Spinal cord (tissue), 10 donors: ENCODE data around the gene TBC1D1. TPM values are rescaled to one million over a fixed set of nuclear protein-coding genes. Genes with fewer than 3 reads are reported as not detected.

ENCODE experiments used
- DNase-seq, 6 donors: peaks; one replicate each; pipeline versions ENCODE4 v3.0.0 to v3.0.0-alpha.2; 2013 to 2015; ENCODE audit warnings: low spot score in 6 of 6, low read depth in 4 of 6
- H3K27ac ChIP-seq: one replicate; pipeline ENCODE4 v1.5.1; 2013; ENCODE audit warnings: low read depth, low read length, control low read depth
- H3K27me3 ChIP-seq: one replicate; pipeline ENCODE4 v1.6.1; 2013; ENCODE audit warnings: low read length; ENCODE audit not compliant: control insufficient read depth, insufficient read depth
- H3K36me3 ChIP-seq: one replicate; pipeline ENCODE4 v1.6.1; 2013; ENCODE audit warnings: low read length; ENCODE audit not compliant: control insufficient read depth, insufficient read depth
- H3K4me1 ChIP-seq: one replicate; pipeline ENCODE4 v1.6.1; 2013; ENCODE audit warnings: low read length; ENCODE audit not compliant: control insufficient read depth, insufficient read depth
- H3K4me3 ChIP-seq: one replicate; pipeline ENCODE4 v1.5.1; 2013; ENCODE audit warnings: low read depth, low read length, control low read depth
- H3K9me3 ChIP-seq: one replicate; pipeline ENCODE4 v1.6.1; 2013; ENCODE audit warnings: low read length; ENCODE audit not compliant: control insufficient read depth, insufficient read depth
- WGBS: methylation state at CpG from one replicate; pipeline ENCODE4 v1.1.5; 2013; ENCODE audit warnings: missing lambda C conversion rate; ENCODE audit not compliant: insufficient coverage; 5-methylcytosine and 5-hydroxymethylcytosine counted together
- polyA plus RNA-seq, 2 donors: library from polyadenylated mRNA; unstranded; fragments of 120-200 nt; gene quantifications; one replicate each; pipeline ENCODE4 v1.2.1, GENCODE V29; 2013; ENCODE audit not compliant: insufficient read length in 2 of 2
- total RNA-seq, 2 donors: library from RNA; depleted of rRNA in 1 of 2; stranded (reverse); fragments of 120-200 nt in 1 of 2; fragments of >200 nt in 1 of 2; gene quantifications; one replicate each; pipeline versions ENCODE4 v1.2.3 to v1.2.4, GENCODE V29; 2013 to 2014
- donor health status: healthy.

TBC1D1 gene
- total and polyA plus RNA-seq, 4 donors = 49.0 to 59.0 (median 53.9) TPM

GRCh38 chr4:38026158-38026740 lies 135.4 kb downstream of the TBC1D1 start:
- H3K9me3 ChIP-seq = no peaks in the 10 kb centered on the region
- DNase-seq = no peak
- H3K27ac ChIP-seq = no peak overlapping the region
- H3K4me3 ChIP-seq = no peak overlapping the region
- H3K27me3 ChIP-seq = no peaks in the 10 kb centered on the region
- peaks cover 7% of the 10 kb centered on the region for H3K36me3 ChIP-seq
- 100% methylated on average over 4 of the region's 6 CpGs for WGBS
- H3K4me1 ChIP-seq = peaks cover 25% of the 10 kb centered on the region

GRCh38 chr4:38030023-38030422 lies 139.1 kb downstream of the TBC1D1 start:
- peaks cover 8% of the 10 kb centered on the region for H3K36me3 ChIP-seq
- WGBS = 20% methylated on average over 1 of the region's 3 CpGs
- no peak overlapping the region for H3K27ac ChIP-seq
- no peak for DNase-seq
- peaks cover 23% of the 10 kb centered on the region for H3K4me1 ChIP-seq
- no peak overlapping the region for H3K4me3 ChIP-seq
- H3K27me3 ChIP-seq = no peaks in the 10 kb centered on the region
- H3K9me3 ChIP-seq = peaks cover 2% of the 10 kb centered on the region

DNA sequence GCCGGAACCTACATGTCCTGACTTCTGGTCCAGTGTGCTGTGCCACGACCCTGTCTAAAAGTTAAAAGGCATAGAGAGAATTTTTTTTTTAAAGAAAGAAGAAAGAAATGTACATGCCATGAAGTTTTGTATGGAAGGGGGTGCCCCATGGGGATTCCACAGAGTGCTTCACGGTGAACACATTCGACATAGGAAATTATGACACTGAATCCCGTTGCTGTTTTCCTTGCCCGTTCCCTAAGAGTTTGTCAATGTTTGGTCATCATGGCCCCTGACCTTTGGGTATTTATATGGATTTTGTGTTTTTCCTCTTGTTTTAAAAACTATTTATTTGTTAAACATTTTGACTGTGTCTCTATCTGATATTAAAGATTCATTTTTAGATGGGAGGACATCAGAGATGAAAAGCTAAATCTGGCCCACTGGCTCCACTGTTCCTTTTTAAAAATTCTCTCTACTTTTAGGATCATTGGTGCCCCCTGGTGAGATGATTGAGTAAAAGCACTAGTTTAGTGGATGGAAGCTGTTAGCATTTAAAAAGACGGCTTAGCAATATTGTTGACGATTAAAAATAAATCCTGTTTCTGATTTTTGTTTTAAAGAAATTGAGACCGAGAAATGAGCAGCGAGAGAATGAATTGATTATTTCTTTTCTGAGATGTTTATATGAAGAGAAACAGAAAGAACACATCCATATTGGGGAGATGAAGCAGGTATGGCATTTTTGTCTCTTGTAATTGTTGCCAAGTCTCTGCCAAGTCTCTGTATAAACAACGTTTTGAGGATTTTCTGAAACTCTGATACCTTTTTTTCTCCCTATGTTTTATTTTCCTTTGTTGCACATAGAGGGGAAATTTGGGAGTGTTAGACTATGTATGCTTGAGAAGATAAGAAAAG lies 144.3 kb downstream of the TBC1D1 start:
- H3K27ac ChIP-seq = no peak overlapping the region
- H3K9me3 ChIP-seq = peaks cover 2% of the 10 kb centered on the region
- 90% methylated on average over 4 of the region's 11 CpGs for WGBS
- DNase-seq = peak in 5 of 6 donors; percentile 60 to 93 (median 72)
- peaks cover 7% of the 10 kb centered on the region for H3K36me3 ChIP-seq
- no peaks in the 10 kb centered on the region for H3K27me3 ChIP-seq
- no peaks in the 10 kb centered on the region for H3K4me1 ChIP-seq
- no peak overlapping the region for H3K4me3 ChIP-seq

- H3K36me3 ChIP-seq = peaks cover 8% of the 10 kb centered on the region
- H3K4me3 ChIP-seq = no peak overlapping the region
- 100% methylated on average over 2 of the region's 4 CpGs for WGBS
- H3K27me3 ChIP-seq = no peaks in the 10 kb centered on the region
- no peak for DNase-seq
- peaks cover 2% of the 10 kb centered on the region for H3K9me3 ChIP-seq
- no peak overlapping the region for H3K27ac ChIP-seq
- no peaks in the 10 kb centered on the region for H3K4me1 ChIP-seq
Observed at GRCh38 chr4:38036548-38036947, 145.7 kb downstream of the TBC1D1 start.

DNA sequence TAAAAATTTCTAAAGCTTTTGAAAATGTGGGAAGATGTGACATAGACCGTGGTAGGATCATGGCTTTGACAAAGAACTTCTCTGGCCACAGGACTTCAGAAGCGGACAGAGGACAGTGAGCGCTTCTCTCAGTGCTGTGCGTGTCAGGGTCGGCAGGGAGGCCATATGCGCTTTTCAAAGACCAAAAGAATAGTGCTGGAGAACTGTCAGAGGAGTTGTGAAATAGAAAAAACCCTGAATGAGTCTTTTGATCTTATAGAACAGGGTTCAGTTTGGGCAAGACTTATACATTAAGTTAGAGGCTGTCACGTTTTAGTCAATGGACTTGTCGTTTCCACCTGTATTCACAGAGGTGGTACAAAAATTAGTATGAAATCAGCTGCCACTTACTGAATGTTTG lies 146.7 kb downstream of the TBC1D1 start:
- no peak for DNase-seq
- Histone ChIP-seq H3K4me1 (no peaks in the 10 kb centered on the region), H3K27me3 (no peaks in the 10 kb centered on the region), H3K36me3 (peaks cover 3% of the 10 kb centered on the region), H3K9me3 (peaks cover 2% of the 10 kb centered on the region), H3K27ac (no peak overlapping the region), H3K4me3 (no peak overlapping the region)
- WGBS = 66% methylated on average over 6 of the region's 8 CpGs

DNA sequence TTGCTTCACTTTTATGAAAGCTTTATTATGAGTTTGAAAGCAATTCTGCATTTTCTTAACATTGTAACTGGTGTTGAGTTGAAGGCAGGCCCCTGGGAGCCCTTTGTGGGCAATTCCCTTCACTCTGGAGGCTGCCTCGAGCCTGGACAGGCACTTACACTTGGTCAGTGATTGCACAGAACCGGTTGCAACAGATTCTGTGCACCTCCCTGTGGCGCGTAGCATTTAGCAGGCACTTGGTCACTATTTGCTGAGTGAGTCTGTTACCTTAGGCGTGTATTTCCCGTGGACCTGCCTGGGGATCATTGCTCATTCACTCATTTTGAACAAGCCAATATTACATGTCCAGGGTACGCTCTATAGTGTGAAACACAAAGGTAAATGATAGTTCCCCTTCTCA lies 149.7 kb downstream of the TBC1D1 start:
- Histone ChIP-seq H3K9me3 (no peaks in the 10 kb centered on the region), H3K4me1 (no peaks in the 10 kb centered on the region), H3K4me3 (no peak overlapping the region), H3K27ac (no peak overlapping the region), H3K27me3 (no peaks in the 10 kb centered on the region), H3K36me3 (peaks cover 3% of the 10 kb centered on the region)
- peak in 1 of 6 donors; percentile 33 for DNase-seq
- WGBS = 89% methylated on average over 5 of the region's 7 CpGs

DNA sequence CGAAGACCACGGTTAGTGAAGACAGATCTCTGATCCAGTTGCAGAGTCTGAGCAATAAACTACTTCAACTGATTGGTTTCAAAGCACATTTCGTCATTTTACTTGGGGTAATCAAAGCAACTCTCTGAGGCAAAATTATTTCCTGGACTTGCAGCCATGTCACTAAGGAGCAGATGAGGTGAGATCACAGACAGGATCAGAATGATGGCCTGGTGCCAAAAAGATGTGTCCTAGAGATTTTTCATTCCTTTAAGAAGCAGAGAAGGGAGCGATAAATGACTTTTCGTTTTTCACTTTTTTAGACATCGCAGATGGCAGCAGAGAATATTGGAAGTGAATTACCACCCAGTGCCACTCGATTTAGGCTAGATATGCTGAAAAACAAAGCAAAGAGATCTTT lies 153.2 kb downstream of the TBC1D1 start:
- peaks cover 7% of the 10 kb centered on the region for H3K36me3 ChIP-seq
- H3K27me3 ChIP-seq = no peaks in the 10 kb centered on the region
- no peaks in the 10 kb centered on the region for H3K9me3 ChIP-seq
- 95% methylated on average over 7 of the region's 7 CpGs for WGBS
- DNase-seq = no peak
- no peak overlapping the region for H3K27ac ChIP-seq
- no peak overlapping the region for H3K4me3 ChIP-seq
- H3K4me1 ChIP-seq = peaks cover 4% of the 10 kb centered on the region

DNA sequence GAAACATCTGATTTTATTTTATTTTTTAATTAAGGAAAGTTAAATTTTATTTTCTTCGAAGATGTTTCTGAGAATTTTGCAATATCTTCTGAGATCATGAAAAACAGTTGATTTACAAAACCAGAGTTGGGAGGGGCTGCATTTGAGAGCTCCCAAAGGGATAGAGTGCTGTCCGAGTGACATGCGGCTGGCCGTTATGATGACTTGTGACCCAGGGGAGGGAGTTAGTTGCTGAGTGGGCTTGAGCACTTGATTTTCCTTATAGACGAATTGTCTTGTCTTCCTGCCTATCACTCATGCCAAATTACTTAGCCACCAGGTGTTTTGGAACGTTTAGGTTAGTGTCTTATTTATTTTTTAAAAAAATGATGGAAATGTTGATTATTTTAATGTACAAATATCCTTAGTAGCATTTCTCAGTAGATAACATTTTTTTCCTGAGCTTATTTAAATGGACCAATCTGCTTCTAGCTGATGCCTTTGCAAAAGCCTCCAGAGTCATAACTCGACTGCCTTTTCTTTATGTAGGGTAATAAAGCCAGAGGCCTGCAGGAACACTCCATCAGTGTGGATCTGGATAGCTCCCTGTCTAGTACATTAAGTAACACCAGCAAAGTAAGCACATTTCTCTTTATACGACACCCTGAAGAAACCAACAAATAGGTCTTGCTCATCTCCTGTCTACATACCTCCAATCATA lies 154.6 kb downstream of the TBC1D1 start:
- WGBS = 70% methylated on average over 5 of the region's 8 CpGs
- DNase-seq = peak in 1 of 6 donors; percentile 67
- Histone ChIP-seq H3K27me3 (no peaks in the 10 kb centered on the region), H3K36me3 (peaks cover 10% of the 10 kb centered on the region), H3K4me3 (no peak overlapping the region), H3K27ac (no peak overlapping the region), H3K9me3 (no peaks in the 10 kb centered on the region), H3K4me1 (peaks cover 4% of the 10 kb centered on the region)

- no peak for DNase-seq
- WGBS = 53% methylated on average over 3 of the region's 5 CpGs
- Histone ChIP-seq H3K4me3 (no peak overlapping the region), H3K36me3 (peaks cover 13% of the 10 kb centered on the region), H3K9me3 (no peaks in the 10 kb centered on the region), H3K27me3 (no peaks in the 10 kb centered on the region), H3K4me1 (peaks cover 4% of the 10 kb centered on the region), H3K27ac (no peak overlapping the region)
Observed at GRCh38 chr4:38046727-38047489, 156.0 kb downstream of the TBC1D1 start.
